Astrocyte of the cerebellum (primary cell): ENCODE results near the gene METTL26.

Experiments used
- DNase-seq: peaks from one replicate; pipeline ENCODE4 v3.0.0-alpha.2; 2011; ENCODE audit warnings: low read depth
- H3K4me3 ChIP-seq: 2 replicates; pipeline ENCODE4 v1.5.1; 2011; ENCODE audit warnings: mild to moderate bottlenecking, low read depth, low read length, moderate library complexity
- in situ Hi-C: cut with HindIII; loops from 2 replicates; pipeline ENCODE4 v1.10.0; 2017; ENCODE audit warnings: low sequenced_read_pairs
- TF ChIP-seq, protein P1 (sequence below): IDR thresholded peaks from 2 replicates; pipeline ENCODE4 v1.5.1; 2012; ENCODE audit warnings: low read length, low read depth, moderate library complexity, mild to moderate bottlenecking; ENCODE audit errors: missing control alignments

METTL26 gene

DNA sequence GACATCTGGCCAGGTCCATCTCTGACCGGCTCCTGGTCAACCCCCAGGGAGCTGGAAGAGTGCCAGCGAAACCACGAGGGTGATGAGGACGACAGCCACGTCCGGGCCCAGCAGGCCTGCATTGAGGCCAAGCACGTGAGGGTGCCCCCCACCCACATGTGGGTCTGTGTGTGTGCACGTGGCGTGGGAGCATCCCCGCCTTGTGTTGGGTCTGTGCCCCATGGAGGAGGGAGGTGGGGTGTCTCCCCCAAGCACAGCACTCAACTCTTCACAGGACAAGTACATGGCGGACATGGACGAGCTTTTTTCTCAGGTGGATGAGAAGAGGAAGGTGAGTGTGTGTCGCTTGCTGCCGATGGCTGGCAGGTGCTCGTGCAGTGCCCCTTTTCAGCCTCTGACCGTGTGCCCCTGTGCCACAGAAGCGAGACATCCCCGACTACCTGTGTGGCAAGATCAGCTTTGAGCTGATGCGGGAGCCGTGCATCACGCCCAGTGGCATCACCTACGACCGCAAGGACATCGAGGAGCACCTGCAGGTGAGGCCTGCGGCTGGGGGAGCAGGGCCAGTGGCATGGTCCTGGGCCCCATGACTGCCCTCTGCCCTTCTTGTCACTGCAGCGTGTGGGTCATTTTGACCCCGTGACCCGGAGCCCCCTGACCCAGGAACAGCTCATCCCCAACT is 45.8 kb upstream of the METTL26 start:
- DNase-seq, result no peak
- peak overlapping the region; percentile 55 for H3K4me3 ChIP-seq
- in situ Hi-C loops, result no loop called here
- TF ChIP-seq, protein P1, sequence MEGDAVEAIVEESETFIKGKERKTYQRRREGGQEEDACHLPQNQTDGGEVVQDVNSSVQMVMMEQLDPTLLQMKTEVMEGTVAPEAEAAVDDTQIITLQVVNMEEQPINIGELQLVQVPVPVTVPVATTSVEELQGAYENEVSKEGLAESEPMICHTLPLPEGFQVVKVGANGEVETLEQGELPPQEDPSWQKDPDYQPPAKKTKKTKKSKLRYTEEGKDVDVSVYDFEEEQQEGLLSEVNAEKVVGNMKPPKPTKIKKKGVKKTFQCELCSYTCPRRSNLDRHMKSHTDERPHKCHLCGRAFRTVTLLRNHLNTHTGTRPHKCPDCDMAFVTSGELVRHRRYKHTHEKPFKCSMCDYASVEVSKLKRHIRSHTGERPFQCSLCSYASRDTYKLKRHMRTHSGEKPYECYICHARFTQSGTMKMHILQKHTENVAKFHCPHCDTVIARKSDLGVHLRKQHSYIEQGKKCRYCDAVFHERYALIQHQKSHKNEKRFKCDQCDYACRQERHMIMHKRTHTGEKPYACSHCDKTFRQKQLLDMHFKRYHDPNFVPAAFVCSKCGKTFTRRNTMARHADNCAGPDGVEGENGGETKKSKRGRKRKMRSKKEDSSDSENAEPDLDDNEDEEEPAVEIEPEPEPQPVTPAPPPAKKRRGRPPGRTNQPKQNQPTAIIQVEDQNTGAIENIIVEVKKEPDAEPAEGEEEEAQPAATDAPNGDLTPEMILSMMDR, result no peak

DNA sequence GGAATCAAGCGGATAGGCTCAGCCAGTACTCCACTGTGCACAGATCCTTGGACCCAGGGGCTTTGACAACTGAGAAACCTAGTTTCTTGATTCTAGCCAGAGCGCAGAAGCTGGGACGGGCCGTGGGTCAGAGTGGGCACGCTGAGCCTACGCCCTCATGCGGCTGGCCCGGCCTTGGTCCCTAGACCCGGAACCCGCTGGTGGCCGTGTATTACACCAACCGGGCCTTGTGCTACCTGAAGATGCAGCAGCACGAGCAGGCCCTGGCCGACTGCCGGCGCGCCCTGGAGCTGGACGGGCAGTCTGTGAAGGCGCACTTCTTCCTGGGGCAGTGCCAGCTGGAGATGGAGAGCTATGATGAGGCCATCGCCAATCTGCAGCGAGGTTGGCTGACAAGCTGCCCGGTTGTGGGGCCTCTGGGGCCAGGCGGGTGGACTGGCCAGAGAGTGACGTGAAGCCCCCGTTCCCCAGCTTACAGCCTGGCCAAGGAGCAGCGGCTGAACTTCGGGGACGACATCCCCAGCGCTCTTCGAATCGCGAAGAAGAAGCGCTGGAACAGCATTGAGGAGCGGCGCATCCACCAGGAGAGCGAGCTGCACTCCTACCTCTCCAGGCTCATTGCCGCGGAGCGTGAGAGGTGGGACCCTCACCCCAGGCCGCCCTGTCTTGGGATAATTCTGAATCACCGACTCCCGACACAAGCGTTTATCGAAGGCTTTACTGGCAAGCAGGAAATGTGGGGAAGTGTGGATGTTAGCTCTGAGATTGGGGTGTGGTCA is 45.1 kb upstream of the METTL26 start:
- TF ChIP-seq, protein P1, result peak; percentile 16
- no peak for DNase-seq
- in situ Hi-C loops, result no loop called here
- H3K4me3 ChIP-seq, result peak overlapping the region; percentile 55

DNA sequence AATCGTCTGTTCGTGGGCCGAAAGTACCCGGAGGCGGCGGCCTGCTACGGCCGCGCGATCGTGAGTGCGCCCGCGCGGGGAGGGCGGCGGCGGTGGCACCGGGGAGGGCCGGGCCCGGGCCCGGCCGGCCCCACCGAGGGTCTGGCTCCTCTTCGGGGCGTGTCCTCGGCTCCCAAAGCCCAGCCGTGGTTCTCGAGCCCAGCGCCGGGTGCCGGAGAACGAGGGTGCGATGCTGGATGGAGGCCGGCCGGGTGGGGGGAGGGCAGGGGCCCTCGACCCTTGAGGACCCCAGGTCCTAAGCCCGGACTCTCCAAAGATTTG is 44.5 kb upstream of the METTL26 start:
- DNase-seq, result no peak
- TF ChIP-seq, protein P1, result no peak
- in situ Hi-C loops, result no loop called here
- peak overlapping the region; percentile 55 for H3K4me3 ChIP-seq

DNA sequence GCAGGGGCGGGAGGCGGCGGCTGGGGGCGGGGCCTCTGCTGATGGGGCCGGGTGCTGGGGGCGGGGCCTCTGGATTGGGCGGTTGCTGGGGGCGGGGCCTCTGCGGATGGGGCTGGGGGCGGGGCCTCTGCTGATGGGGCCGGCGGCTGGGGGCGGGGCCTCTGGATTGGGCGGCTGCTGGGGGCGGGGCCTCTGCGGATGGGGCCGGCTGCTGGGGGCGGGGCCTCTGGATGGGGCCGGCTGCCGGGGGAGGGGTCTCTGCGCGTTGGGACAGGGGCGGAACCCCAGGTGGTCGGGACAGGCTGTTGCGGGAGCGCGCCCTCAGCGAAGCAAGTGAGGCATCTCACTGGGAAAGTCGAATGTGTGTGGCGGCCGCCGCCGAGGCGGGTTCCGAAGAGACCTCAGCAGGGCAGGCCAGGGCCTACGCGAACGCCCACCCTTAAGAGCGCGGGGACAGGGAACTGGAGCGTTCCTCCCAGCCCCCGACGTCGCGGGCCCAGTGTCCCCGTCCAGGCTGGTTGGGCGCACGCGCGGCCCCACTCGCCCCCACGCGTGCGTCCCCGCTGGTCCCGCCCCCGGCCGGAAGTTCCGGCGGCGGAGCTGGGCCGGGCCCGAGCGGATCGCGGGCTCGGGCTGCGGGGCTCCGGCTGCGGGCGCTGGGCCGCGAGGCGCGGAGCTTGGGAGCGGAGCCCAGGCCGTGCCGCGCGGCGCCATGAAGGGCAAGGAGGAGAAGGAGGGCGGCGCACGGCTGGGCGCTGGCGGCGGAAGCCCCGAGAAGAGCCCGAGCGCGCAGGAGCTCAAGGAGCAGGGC is 43.9 kb upstream of the METTL26 start, which contains the start of gene STUB1:
Gene STUB1, plus strand, starts transcription at position 597 of the 811 bp plus-strand sequence. Its CDS starts 116 bp downstream, at position 713.
- TF ChIP-seq, protein P1, result no peak
- H3K4me3 ChIP-seq, result peak within 1 kb of the TSS; percentile 55
- in situ Hi-C loops, result no loop called here
- peak; percentile 50 for DNase-seq

DNA sequence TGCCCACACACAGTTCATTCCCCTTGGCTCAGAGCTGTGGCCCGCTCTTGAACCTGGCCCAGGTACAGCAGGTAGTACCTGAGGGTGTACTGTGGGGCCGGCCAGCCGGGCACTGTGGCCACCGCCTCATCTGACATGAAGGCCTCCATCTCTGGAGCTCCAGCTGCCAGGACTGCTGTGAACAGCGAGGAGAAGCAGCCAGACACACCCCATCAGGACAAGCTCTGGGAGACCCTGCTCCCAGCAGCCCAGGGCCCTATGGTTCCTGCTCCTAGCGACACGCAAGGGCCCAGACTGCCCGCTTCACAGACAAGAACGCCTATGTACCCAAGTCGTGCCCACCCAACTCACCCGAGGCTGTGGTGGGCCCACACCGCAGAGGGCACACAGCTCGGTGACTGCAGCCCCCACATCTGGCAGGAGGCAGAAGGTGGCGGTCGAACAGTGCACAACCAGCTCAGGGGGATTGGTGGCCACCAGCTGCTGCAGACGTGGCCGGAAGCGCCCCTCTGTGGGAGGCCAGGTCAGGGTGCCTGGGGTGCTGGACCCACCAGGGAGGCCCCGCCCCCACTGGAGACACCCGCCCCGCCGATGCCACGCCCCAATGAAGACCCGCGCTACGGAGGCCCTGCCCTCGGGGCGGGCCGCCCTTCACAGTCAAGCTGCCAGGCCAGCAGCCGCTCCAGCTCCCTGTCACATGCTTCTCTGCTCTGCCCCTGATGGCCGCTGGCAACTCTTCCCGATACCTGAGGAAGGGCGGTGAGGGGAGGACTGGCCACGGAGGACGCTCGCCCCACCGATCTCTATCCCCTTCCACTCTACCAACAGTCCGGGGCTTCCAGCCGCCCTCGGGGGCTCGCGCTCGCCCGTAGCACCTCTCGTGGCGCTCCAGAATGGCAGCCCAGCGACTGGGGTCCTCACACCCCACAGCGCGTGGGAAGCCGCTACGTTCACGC is 43.0 kb upstream of the METTL26 start:
- in situ Hi-C loops, result no loop called here
- H3K4me3 ChIP-seq, result peak overlapping the region; percentile 35
- DNase-seq, result no peak
- TF ChIP-seq, protein P1, result no peak
